HG02885 (cell line): ENCODE data around the gene SCARB1.

ENCODE experiments used
- ATAC-seq: cut with Tn5 transposase; IDR thresholded peaks from one replicate; pipeline ENCODE4 v1.9.1; 2021; ENCODE audit warnings: mild to moderate bottlenecking; ENCODE audit not compliant: unreplicated experiment, poor library complexity

SCARB1 gene

DNA sequence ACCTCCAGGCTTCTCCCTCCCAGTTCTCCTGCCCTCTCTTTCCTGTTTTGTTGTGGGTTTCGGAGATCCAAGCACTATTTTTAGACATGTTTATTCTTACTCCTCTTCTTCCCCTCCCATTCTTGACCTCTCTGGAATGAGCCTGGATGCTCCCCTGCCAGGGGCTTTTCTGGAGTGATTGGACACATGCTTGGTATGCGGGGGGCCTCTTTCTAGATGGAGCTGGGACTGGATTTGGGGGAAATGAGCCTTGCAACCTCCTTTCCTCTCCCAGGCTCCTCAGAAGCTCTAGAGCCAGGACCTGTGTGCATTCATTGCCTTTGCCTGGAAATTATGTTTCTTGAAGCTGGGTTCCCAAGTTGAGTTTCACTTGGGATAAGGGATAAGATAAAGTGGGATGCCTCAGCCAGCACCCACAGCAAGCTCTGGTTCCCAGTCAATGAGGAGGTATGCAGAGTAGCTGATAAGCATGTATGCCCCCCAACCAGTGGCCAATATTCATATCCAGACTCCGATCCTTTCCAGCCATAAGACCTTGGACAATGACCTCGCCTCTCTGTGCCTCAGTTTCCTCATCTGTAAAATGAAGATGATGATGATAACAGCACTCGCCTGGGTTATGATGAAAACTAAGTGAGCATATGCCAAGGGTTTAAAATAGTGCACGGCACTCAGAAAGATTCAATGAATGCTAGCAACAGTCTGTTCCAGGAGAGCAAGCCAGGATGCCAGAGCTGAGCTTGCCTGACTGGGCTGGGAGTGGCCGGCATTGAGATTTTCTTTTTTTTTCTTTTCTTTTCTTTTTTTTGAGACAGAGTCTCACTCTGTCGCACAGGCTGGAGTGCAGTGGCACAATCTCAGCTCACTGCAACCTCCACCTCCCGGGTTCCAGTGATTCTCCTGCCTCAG, 97.8 kb downstream of the SCARB1 start:
- no peak for ATAC-seq

GRCh38 chr12:124764870-124765580, 98.6 kb downstream of the SCARB1 start:
- ATAC-seq = no peak

DNA sequence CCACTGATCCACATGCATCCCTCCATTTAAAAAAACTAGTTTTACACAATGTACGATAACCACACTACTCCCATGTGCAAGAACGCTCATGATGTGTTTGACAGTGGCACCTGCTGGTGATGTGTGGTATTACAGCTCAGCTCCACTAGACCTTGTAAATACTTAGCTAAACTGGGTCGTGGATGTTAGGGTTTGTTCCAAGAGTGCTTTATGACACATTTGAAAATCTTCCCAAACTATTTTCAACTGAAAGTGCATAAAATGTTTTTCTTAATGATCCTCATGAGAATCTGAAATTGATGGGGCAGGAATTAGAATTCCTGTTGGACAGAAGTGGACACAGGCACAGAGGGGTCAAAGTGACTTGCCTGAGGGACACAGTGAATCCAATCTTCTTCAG, 99.2 kb downstream of the SCARB1 start:
- ATAC-seq = no peak

- no peak for ATAC-seq
Measured at GRCh38 chr12:124763594-124763979, 100.1 kb downstream of the SCARB1 start.

DNA sequence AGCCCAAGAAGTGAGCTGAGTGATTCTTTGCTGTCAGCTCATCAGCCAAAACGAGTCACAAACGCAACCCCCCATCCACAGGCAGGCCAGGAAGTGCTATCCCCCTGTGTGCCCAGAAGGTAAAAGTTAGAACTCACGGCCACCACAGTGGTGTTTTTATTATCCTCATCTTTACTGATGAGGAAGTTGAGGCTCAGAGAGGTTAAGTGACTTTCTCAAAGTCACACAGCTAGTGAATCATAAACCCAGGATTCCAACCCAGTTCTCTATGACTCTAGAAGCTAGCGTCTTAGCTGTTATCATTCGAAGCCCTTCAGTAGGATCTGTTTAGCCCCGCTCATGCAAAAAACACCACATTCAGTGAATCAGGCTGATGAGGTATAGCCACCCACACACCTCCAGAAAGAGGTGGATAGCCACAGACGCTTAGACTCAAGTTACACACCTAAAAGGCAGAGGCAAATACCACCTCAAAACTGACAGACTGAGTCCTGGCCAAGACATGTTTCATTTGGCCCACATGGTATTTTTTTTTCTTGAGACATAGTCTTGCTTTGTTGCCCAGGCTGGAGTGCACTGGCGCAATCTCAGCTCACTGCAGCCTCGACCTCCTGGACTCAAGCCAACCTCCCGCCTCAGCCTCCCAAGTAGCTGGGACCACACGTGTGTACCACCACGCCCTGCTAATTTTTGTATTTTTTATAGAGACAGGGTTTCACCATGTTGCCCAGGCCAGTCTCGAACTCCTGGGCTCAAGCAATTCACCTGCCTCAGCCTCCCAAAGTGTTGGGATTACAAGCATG, 100.7 kb downstream of the SCARB1 start:
- no peak for ATAC-seq

GRCh38 chr12:124762384-124762783, 101.3 kb downstream of the SCARB1 start:
- no peak for ATAC-seq

- no peak for ATAC-seq
Measured at GRCh38 chr12:124761871-124762270, 101.8 kb downstream of the SCARB1 start.

GRCh38 chr12:124761056-124761455, 102.6 kb downstream of the SCARB1 start:
- ATAC-seq = no peak

- no peak for ATAC-seq
Measured at GRCh38 chr12:124760560-124760959, 103.1 kb downstream of the SCARB1 start.

DNA sequence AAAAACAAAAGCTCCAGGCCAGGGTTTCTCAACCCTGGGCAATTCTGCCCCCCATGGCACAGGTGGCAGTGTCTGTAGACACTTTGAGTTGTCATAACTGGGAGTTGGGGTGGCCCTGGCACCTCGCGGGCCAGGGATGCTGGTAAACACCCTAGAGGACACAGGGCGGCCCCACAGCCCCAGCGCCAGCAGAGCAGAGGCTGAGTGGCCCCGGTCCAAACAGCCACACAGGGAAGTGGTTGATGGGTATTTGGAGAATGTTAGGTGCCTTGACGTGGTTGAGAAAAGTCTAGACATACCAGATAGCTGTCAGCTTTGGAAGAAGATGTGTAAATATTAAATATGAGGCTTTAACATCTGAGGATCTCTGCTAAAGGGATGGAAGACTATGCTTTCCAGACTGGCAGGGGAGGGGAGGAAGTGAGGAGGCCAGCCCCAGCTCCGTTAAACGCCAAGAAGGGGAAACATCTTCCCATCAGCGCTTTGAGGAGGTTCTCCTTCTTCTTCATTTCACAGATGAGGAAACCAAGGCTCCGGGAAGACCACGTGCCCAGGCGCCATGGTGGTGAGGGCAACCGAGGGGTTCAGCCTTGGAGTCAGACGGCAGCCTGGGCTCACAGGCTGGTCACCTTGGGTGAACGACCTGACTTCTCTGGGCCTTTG, 103.7 kb downstream of the SCARB1 start:
- ATAC-seq = no peak

GRCh38 chr12:124758266-124759220, 105.1 kb downstream of the SCARB1 start:
- no peak for ATAC-seq

GRCh38 chr12:124757329-124757728, 106.3 kb downstream of the SCARB1 start:
- ATAC-seq = no peak

- no peak for ATAC-seq
Measured at GRCh38 chr12:124756760-124757159, 106.9 kb downstream of the SCARB1 start.

GRCh38 chr12:124756166-124756565, 107.5 kb downstream of the SCARB1 start:
- ATAC-seq = no peak

GRCh38 chr12:124755801-124756148, 107.9 kb downstream of the SCARB1 start:
- ATAC-seq = no peak

DNA sequence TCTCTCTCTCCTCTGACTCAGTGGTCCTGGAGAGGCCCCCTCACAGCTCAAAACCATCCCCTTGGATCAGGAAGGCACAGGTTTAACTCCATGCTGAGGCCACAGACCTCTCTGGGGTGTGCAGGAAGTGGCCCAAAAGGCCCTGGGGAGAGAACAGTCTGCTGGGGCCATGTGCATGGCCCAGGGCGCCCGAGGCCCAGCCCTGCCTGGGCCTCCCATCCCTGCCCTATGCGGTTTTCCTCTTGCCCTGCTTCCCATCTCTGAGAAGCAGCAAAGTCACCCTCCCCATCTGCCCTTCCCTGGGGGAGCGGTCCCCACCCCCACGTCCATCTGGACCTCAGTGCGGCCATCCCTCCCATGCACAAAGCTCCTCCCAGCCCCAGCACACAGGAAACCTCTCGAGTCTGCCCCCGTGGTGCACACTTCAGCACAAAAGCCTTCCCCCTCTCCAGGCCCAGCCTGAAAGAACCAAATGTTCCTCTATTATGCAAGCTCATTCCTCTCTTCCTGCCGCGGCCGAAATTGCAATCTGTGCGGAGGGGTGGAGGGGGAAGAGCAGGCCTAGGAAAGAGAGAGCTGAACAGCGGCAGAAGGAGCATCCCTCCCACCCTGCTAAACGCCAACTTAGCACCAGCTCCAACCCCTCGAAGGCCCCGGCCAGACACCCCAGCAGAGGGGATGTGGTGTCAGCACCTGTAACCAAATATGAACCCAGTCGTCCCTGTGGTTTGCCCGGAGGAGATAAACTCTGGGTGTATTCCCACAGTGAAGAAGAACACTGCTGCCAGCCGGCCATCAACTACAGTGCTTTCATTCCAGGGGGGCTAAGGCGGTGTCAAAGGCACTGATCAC, 108.5 kb downstream of the SCARB1 start:
- no peak for ATAC-seq

DNA sequence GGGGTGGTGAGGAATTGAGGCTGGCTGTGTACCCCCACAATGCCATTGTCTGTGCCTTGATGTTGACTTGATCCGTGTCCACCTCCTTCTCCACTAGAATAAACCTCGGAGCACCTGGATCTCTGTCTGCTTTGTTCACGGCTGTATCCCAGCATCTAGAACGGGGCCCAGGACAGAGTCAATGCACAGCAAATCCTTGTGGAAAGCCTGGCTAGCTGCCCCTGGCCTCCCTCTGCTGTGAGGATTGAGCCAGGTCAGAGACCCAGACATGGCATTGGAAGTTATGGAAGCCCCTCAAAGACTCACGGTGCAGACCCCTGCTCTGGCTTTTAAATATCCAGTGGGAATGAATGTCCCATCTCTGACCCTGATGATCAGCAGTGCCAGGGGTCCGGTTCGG, 109.2 kb downstream of the SCARB1 start:
- ATAC-seq = no peak

DNA sequence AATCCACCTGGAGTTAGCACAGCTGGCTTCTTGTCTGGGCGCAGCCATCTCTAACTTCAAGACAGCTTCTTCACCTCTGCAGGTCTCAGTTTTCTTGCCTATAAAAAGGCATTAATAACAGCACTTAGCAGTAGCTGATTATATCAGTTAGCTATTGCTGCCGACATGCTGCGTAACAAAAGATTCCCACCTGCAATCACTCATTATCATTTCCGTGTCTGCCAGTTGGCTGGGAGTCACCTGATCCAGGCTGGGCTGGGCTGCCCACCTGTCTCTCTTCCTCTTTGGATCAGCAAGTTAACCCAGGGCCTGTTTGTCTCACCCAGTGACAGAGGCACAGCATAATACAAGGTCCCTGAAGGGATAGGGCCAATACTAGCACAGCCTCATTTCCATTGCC, 109.7 kb downstream of the SCARB1 start:
- no peak for ATAC-seq
